Measurements from ENCODE around the gene ADGRD2. TPM values are rescaled to one million over a fixed set of nuclear protein-coding genes. Genes with fewer than 3 reads are reported as not detected.

ADGRD2 gene
- total and polyA plus RNA-seq, 2 of the 13 experiments (the other 11 are each of a cell fraction or from before 2014, with no cell fraction given), result not detected

GRCh38 chr9:124511891-124512805, 61.9 kb downstream of the ADGRD2 start (continued):
- TF ChIP-seq SMAD9 (CRISPR knock-in tag; IDR thresholded peaks at IDR 0.05) (no peak), ZFP91 (CRISPR knock-in tag; IDR thresholded peaks at IDR 0.05; ENCODE audit: borderline replicate concordance) (no peak; the same call in 1 of the 2 replicates), ZNF430 (CRISPR knock-in tag; IDR thresholded peaks at IDR 0.05) (no peak; the same call in 1 of the 2 replicates), MTA3 (CRISPR knock-in tag; IDR thresholded peaks at IDR 0.05) (no peak), TBX2 (CRISPR knock-in tag; IDR thresholded peaks at IDR 0.05; ENCODE audit: borderline replicate concordance) (peak; percentile 56; the same call in 1 of the 2 replicates), ZNF512 (CRISPR knock-in tag; IDR thresholded peaks at IDR 0.05) (peak; percentile 67; the same call in 1 of the 2 replicates), ARNT (IDR thresholded peaks at IDR 0.05) (no peak), DNMT3B (CRISPR knock-in tag; conservative IDR thresholded peaks at IDR 0.05) (no peak), ZNF296 (CRISPR knock-in tag; conservative IDR thresholded peaks at IDR 0.05) (peak; percentile 89), ZNF24 (IDR thresholded peaks at IDR 0.05) (no peak), ZNF891 (CRISPR knock-in tag; IDR thresholded peaks at IDR 0.05) (peak; percentile 43), RELA (CRISPR knock-in tag; IDR thresholded peaks at IDR 0.05) (no peak), ATF6 (CRISPR knock-in tag; conservative IDR thresholded peaks at IDR 0.05) (no peak), USF2 (IDR thresholded peaks at IDR 0.05; ENCODE audit: low read depth, low read length) (no peak), USF2 (CRISPR knock-in tag; IDR thresholded peaks at IDR 0.05; ENCODE audit: borderline replicate concordance) (no peak), GLMP (CRISPR knock-in tag; IDR thresholded peaks at IDR 0.05; ENCODE audit: borderline replicate concordance) (0 out of 2 replicates have a peak, but pooled peaks have one; percentile 59), ZFX (CRISPR knock-in tag; IDR thresholded peaks at IDR 0.05; ENCODE audit: low read depth) (peak; percentile 70), ZNF580 (CRISPR knock-in tag; IDR thresholded peaks at IDR 0.05; ENCODE audit: borderline replicate concordance, low read depth) (peak; percentile 59; the same call in 1 of the 2 replicates)

Measured in HepG2 (cell line).